ENCODE data around the gene DCAF6.

DNA sequence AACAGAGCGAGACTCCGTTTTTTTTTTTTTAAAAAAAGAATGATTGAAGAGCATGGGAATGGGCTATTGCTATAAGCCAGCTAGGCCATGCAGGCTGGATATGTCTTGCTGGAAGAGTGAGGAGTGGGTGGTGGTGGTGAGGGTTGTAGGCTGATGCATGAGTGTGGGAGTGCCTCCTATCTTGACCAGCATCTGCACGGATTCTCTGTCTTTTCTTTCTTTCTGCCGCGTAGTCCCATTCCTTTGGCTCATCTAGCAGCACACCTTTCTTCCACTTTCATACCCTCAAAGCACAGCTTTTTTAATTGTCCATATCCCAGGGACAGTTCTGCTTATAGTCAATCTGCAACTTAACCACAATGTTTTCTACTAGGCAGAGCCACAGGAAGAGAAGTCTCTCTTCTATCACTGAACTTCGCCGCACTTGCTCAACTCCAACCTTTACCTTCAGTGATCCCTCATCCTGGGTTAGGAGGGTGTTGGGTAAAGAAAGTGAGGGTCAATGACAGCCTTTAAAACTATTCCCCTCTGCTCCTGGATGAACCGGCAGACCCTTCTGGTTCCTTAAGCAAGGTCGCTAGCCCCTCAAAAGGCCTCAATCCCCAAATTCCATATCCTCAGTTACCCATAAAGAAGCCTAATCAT lies 37.8 kb upstream of the DCAF6 start:
- no peak for TF ChIP-seq POLR2A (IDR thresholded peaks at IDR 0.05)
- TF ChIP-seq, protein P1, sequence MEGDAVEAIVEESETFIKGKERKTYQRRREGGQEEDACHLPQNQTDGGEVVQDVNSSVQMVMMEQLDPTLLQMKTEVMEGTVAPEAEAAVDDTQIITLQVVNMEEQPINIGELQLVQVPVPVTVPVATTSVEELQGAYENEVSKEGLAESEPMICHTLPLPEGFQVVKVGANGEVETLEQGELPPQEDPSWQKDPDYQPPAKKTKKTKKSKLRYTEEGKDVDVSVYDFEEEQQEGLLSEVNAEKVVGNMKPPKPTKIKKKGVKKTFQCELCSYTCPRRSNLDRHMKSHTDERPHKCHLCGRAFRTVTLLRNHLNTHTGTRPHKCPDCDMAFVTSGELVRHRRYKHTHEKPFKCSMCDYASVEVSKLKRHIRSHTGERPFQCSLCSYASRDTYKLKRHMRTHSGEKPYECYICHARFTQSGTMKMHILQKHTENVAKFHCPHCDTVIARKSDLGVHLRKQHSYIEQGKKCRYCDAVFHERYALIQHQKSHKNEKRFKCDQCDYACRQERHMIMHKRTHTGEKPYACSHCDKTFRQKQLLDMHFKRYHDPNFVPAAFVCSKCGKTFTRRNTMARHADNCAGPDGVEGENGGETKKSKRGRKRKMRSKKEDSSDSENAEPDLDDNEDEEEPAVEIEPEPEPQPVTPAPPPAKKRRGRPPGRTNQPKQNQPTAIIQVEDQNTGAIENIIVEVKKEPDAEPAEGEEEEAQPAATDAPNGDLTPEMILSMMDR (IDR thresholded peaks at IDR 0.05), result no peak

Measured in lower leg skin (tissue), 3 donors.